OCI-LY3 (cell line): ENCODE data around the gene LTO1.

Source experiments
- H2AFZ ChIP-seq: fragments of 200-600, 300-600 bp; shearing (Covaris generic); 2 replicates; pipeline ENCODE4 v1.6.0; 2014; ENCODE audit warnings: antibody characterized with exemption, low read depth, low read length
- H3K27ac ChIP-seq: fragments of 200-600, 300-600 bp; sonication (generic); 2 replicates; pipeline ENCODE4 v1.5.1; 2014; ENCODE audit warnings: mild to moderate bottlenecking, low read length, moderate library complexity, mixed read lengths
- H3K27me3 ChIP-seq: fragments of 200-600, 300-600 bp; sonication (generic); 2 replicates; pipeline ENCODE4 v1.6.1; 2014; ENCODE audit warnings: low read depth, low read length, mixed read lengths
- H3K36me3 ChIP-seq: fragments of 200-600, 300-600 bp; sonication (generic); replicated peaks from 2 replicates; pipeline ENCODE3; 2014; ENCODE audit warnings: low read depth, low read length, mixed read lengths
- H3K4me1 ChIP-seq: fragments of 300-600, 200-600 bp; sonication (generic); 2 replicates; pipeline ENCODE4 v1.6.1; 2014; ENCODE audit warnings: low read length, mixed read lengths
- H3K4me2 ChIP-seq: fragments of 200-600, 300-600 bp; sonication (generic); 2 replicates; pipeline ENCODE4 v1.6.1; 2014; ENCODE audit warnings: low read length, mixed read lengths
- H3K4me3 ChIP-seq: fragments of 300-600, 200-600 bp; sonication (generic); 2 replicates; pipeline ENCODE4 v1.5.1; 2014; ENCODE audit warnings: antibody characterized with exemption, mild to moderate bottlenecking, low read length, moderate library complexity
- H3K79me2 ChIP-seq: fragments of 300-600, 200-600 bp; shearing (Covaris generic); 2 replicates; pipeline ENCODE4 v1.6.1; 2014; ENCODE audit warnings: mild to moderate bottlenecking, low read length, mixed read lengths
- H3K9ac ChIP-seq: fragments of 300-600, 200-600 bp; shearing (Covaris generic); 2 replicates; pipeline ENCODE4 v1.6.0; 2014; ENCODE audit warnings: mild to moderate bottlenecking, low read length, moderate library complexity
- H3K9me3 ChIP-seq: fragments of 200-600, 300-600 bp; shearing (Covaris generic); 2 replicates; pipeline ENCODE4 v1.6.1; 2014; ENCODE audit warnings: low read length, mixed read lengths; ENCODE audit not compliant: insufficient read depth
- H4K20me1 ChIP-seq: fragments of 200-600, 300-600 bp; sonication (generic); 2 replicates; pipeline ENCODE4 v1.6.1; 2016; ENCODE audit warnings: low read length, mixed read lengths; ENCODE audit not compliant: insufficient read depth
- EZH2phosphoT487 ChIP-seq: fragments of 200-600 bp; shearing (Covaris generic); IDR thresholded peaks from 2 replicates; pipeline ENCODE4 v1.6.1; 2018; ENCODE audit warnings: antibody characterized with exemption, mixed run types, low read depth
- TF ChIP-seq, protein P1 (sequence below): fragments of 200-600, 300-600 bp; sonication (generic); IDR thresholded peaks from 2 replicates; pipeline ENCODE4 v1.5.1; 2014; ENCODE audit warnings: antibody characterized with exemption, low read length, low read depth

LTO1 gene

DNA sequence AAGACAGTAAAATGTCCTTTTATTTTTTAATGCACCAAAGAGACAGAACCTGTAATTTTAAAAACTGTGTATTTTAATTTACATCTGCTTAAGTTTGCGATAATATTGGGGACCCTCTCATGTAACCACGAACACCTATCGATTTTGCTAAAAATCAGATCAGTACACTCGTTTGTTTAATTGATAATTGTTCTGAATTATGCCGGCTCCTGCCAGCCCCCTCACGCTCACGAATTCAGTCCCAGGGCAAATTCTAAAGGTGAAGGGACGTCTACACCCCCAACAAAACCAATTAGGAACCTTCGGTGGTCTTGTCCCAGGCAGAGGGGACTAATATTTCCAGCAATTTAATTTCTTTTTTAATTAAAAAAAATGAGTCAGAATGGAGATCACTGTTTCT is 35.3 kb downstream of the LTO1 start:
- no peak overlapping the region for H3K27ac ChIP-seq

DNA sequence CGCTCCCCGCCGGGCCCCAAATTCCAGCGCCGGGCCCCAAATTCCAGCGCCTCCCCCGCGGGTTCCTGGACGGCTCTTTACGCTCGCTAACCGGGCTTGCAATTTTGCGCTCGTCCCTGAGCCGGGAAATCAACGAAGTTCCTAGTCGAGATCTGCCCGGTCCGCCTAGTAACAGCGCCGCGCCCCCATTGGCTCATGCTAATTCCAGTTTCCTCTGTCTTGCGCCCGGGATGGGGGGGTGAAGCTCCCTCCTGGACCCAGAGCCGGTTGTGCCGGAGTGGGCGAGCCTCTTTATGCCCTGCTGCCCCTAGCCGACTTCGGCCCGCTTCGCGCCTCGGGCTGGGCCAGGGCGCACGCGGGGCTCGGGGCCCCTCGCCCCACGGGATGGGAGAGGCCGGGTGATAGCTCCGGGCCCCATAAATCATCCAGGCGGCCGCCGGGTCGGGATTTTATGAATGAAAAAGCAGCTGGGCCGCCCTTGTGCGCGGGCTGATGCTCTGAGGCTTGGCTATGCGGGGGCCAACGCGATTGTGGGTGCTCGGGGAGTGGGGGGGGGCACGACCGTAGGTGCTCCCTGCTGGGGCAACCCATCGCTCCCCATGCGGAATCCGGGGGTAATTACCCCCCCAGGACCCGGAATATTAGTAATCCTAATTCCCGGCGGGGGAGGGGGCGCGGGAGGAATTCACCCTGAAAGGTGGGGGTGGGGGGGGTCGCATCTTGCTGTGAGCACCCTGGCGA is 36.0 kb downstream of the LTO1 start:
- no peaks in the 10 kb centered on the region for H3K9me3 ChIP-seq
- no peak overlapping the region for H3K27ac ChIP-seq

More for the DNA sequence above, 35.3 kb downstream of the LTO1 start:
- Histone ChIP-seq H3K9me3 (no peaks in the 10 kb centered on the region), H3K9ac (no peak overlapping the region), H3K36me3 (peaks cover 14% of the 10 kb centered on the region), H3K4me2 (peak overlapping the region; percentile 75), H2AFZ (no peak overlapping the region), H3K4me3 (peak overlapping the region; percentile 84; the same call in 1 of the 2 replicates), H3K79me2 (peaks cover 27% of the 10 kb centered on the region), H3K4me1 (peaks cover 7% of the 10 kb centered on the region), H4K20me1 (peaks cover 8% of the 10 kb centered on the region), H3K27me3 (peaks cover 6% of the 10 kb centered on the region; the same call in 1 of the 2 replicates)
- TF ChIP-seq, protein P1, sequence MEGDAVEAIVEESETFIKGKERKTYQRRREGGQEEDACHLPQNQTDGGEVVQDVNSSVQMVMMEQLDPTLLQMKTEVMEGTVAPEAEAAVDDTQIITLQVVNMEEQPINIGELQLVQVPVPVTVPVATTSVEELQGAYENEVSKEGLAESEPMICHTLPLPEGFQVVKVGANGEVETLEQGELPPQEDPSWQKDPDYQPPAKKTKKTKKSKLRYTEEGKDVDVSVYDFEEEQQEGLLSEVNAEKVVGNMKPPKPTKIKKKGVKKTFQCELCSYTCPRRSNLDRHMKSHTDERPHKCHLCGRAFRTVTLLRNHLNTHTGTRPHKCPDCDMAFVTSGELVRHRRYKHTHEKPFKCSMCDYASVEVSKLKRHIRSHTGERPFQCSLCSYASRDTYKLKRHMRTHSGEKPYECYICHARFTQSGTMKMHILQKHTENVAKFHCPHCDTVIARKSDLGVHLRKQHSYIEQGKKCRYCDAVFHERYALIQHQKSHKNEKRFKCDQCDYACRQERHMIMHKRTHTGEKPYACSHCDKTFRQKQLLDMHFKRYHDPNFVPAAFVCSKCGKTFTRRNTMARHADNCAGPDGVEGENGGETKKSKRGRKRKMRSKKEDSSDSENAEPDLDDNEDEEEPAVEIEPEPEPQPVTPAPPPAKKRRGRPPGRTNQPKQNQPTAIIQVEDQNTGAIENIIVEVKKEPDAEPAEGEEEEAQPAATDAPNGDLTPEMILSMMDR, result no peak

DNA sequence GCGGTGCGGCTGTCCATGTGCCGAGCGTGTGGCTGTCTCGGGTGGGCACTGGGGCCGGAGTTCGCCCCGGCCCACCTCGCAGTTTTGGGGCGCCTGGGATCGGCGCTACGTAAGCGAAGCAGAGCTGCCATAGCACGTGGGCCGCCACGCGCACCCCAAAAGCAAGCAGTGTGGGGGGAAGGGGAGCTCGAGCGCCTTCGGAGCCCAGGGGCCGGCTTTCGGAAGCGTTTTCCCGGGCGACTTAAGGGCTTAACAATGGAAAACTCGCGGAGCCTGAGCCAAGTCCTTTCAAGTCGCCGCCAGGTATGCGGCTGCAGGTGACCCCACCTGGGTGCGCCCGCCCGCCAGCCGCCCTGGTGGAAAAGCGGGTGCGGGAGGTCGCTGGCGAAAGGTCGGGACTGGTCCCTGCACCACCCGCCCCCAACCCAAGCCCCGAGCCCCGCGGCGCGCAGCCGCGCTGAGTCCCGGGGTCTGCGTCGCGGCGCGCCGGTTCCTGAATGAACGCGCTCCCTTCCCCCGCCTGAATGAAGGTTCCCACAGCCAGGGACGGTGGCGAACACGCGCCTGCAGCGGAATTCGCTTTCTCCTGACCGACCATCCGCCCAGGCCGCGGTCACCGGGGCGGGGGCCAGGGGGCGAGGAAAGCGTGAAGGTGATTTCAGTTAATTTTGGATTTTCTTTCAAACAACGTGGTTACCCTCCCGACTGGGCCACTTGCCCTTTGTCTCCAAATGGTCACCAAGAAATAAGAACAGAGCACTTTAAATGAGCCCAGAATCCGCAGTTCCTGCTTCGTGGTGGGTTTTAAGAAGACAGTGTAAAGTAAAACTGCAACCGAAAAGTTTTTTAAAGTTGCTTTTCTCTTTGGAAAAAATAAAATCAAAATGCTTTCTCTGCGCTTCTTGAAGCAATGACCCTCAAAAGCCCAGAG is 36.9 kb downstream of the LTO1 start:
- H2AFZ ChIP-seq, result no peak overlapping the region
- H3K27me3 ChIP-seq, result peaks cover 6% of the 10 kb centered on the region; the same call in 1 of the 2 replicates

More for the DNA sequence above, 36.0 kb downstream of the LTO1 start:
- H3K36me3 ChIP-seq, result peaks cover 7% of the 10 kb centered on the region
- no peak overlapping the region for H3K4me3 ChIP-seq
- H3K4me1 ChIP-seq, result peaks cover 7% of the 10 kb centered on the region
- no peak overlapping the region for H3K4me2 ChIP-seq
- peaks cover 6% of the 10 kb centered on the region; the same call in 1 of the 2 replicates for H3K27me3 ChIP-seq
- no peak overlapping the region for H2AFZ ChIP-seq
- no peak overlapping the region for H3K9ac ChIP-seq
- TF ChIP-seq EZH2phosphoT487, result no peak
- TF ChIP-seq, protein P1, result no peak
- H4K20me1 ChIP-seq, result peaks cover 7% of the 10 kb centered on the region
- H3K79me2 ChIP-seq, result peaks cover 21% of the 10 kb centered on the region

More for the DNA sequence above, 36.9 kb downstream of the LTO1 start:
- no peaks in the 10 kb centered on the region for H4K20me1 ChIP-seq
- peaks cover 7% of the 10 kb centered on the region for H3K4me1 ChIP-seq
- TF ChIP-seq EZH2phosphoT487, result no peak
- TF ChIP-seq, protein P1, result no peak
- peaks cover 13% of the 10 kb centered on the region for H3K79me2 ChIP-seq
- H3K36me3 ChIP-seq, result no peaks in the 10 kb centered on the region
- no peak overlapping the region for H3K4me3 ChIP-seq
- no peak overlapping the region for H3K9ac ChIP-seq
- no peak overlapping the region for H3K4me2 ChIP-seq
- no peaks in the 10 kb centered on the region for H3K9me3 ChIP-seq
- H3K27ac ChIP-seq, result no peak overlapping the region
